Mesendoderm (in vitro differentiated cells): Measurements from ENCODE around the gene SAMD11.

Experiments
- DNase-seq: peaks from one replicate; pipeline ENCODE4 v3.0.0; 2013
- H2AK5ac ChIP-seq: 2 replicates; pipeline ENCODE4 v1.6.1; 2013; ENCODE audit warnings: low read length, inconsistent platforms
- H2BK120ac ChIP-seq: 2 replicates; pipeline ENCODE4 v1.6.1; 2013; ENCODE audit warnings: low read depth, mild to moderate bottlenecking, low read length, moderate library complexity, mixed read lengths
- H2BK15ac ChIP-seq: replicated peaks from 2 replicates; pipeline ENCODE4 v1.6.1; 2013; ENCODE audit warnings: low read depth, mild to moderate bottlenecking, moderate library complexity
- H2BK5ac ChIP-seq: 2 replicates; pipeline ENCODE4 v1.6.1; 2013; ENCODE audit warnings: low read length, inconsistent platforms
- H3K18ac ChIP-seq: 2 replicates; pipeline ENCODE4 v1.6.1; 2013; ENCODE audit warnings: mild to moderate bottlenecking, low read length, mixed read lengths
- H3K23ac ChIP-seq: one replicate; pipeline ENCODE4 v1.6.1; 2013; ENCODE audit warnings: low read length
- H3K27ac ChIP-seq: 2 replicates; pipeline ENCODE4 v1.5.1; 2013; ENCODE audit warnings: low read depth, mild to moderate bottlenecking, inconsistent platforms, low read length, moderate library complexity
- H3K27me3 ChIP-seq: 2 replicates; pipeline ENCODE4 v1.6.1; 2013; ENCODE audit warnings: low read length, control low read depth, mild to moderate bottlenecking, inconsistent platforms; ENCODE audit not compliant: insufficient read depth, poor library complexity
- H3K36me3 ChIP-seq: 2 replicates; pipeline ENCODE4 v1.6.1; 2013; ENCODE audit warnings: low read length, inconsistent platforms; ENCODE audit not compliant: control insufficient read depth, insufficient read depth
- H3K4ac ChIP-seq: one replicate; pipeline ENCODE4 v1.6.1; 2013; ENCODE audit warnings: low read depth, mild to moderate bottlenecking, low read length, moderate library complexity
- H3K4me1 ChIP-seq: 2 replicates; pipeline ENCODE4 v1.6.1; 2013; ENCODE audit warnings: low read depth, low read length, inconsistent platforms; ENCODE audit not compliant: control insufficient read depth
- H3K4me2 ChIP-seq: 2 replicates; pipeline ENCODE4 v1.6.1; 2013; ENCODE audit warnings: low read length
- H3K4me3 ChIP-seq: 2 replicates; pipeline ENCODE4 v1.5.1; 2013; ENCODE audit warnings: mild to moderate bottlenecking, low read length
- H3K56ac ChIP-seq: one replicate; pipeline ENCODE4 v1.6.1; 2013; ENCODE audit warnings: low read length
- H3K79me1 ChIP-seq: 2 replicates; pipeline ENCODE4 v1.6.1; 2013; ENCODE audit warnings: low read length, inconsistent platforms
- H3K79me2 ChIP-seq: 2 replicates; pipeline ENCODE4 v1.6.1; 2013; ENCODE audit warnings: mild to moderate bottlenecking, low read length; ENCODE audit not compliant: control insufficient read depth, insufficient read depth
- H3K9ac ChIP-seq: 2 replicates; pipeline ENCODE4 v1.6.1; 2013; ENCODE audit warnings: low read length, inconsistent platforms
- H4K5ac ChIP-seq: one replicate; pipeline ENCODE4 v1.6.1; 2013; ENCODE audit warnings: low read length
- H4K8ac ChIP-seq: one replicate; pipeline ENCODE4 v1.6.1; 2013; ENCODE audit warnings: low read depth, mild to moderate bottlenecking, control low read depth, low read length, moderate library complexity
- WGBS: extraction: QIAGEN DNeasy Blood & Tissue Kit; methylation state at CpG from one replicate; pipeline ENCODE4 v1.1.7; 2013; ENCODE audit warnings: low lambda C conversion rate, missing lambda C conversion rate; ENCODE audit not compliant: insufficient coverage; ENCODE audit errors: extremely low coverage; 5-methylcytosine and 5-hydroxymethylcytosine counted together

Gene SAMD11

GRCh38 chr1:927748-928147, 4.0 kb downstream of the SAMD11 start:
- no peak overlapping the region for H3K56ac ChIP-seq
- no peak overlapping the region for H3K18ac ChIP-seq
- WGBS: no CpG with 5 or more reads among the region's 10 CpGs
- H3K79me1 ChIP-seq: peaks cover 9% of the 10 kb centered on the region
- no peaks in the 10 kb centered on the region for H3K79me2 ChIP-seq
- peaks cover 2% of the 10 kb centered on the region for H3K36me3 ChIP-seq
- H3K4me1 ChIP-seq: peaks cover 9% of the 10 kb centered on the region
- no peak overlapping the region for H2BK15ac ChIP-seq
- no peak overlapping the region for H4K5ac ChIP-seq
- H3K4ac ChIP-seq: no peak overlapping the region
- H4K8ac ChIP-seq: no peak overlapping the region
- no peak for DNase-seq
- H3K27me3 ChIP-seq: peaks cover 7% of the 10 kb centered on the region
- no peak overlapping the region for H2BK5ac ChIP-seq
- H3K4me3 ChIP-seq: no peak overlapping the region
- H2BK120ac ChIP-seq: no peak overlapping the region
- no peak overlapping the region for H3K23ac ChIP-seq
- no peak overlapping the region for H3K9ac ChIP-seq
- no peak overlapping the region for H3K4me2 ChIP-seq
- H3K27ac ChIP-seq: no peak overlapping the region
- no peak overlapping the region for H2AK5ac ChIP-seq

- no peak overlapping the region for H4K5ac ChIP-seq
- H3K79me2 ChIP-seq: no peaks in the 10 kb centered on the region
- H3K79me1 ChIP-seq: peaks cover 6% of the 10 kb centered on the region
- no peak overlapping the region for H2BK15ac ChIP-seq
- peaks cover 2% of the 10 kb centered on the region for H3K36me3 ChIP-seq
- no peak overlapping the region for H4K8ac ChIP-seq
- no CpG with 5 or more reads among the region's 40 CpGs for WGBS
- H3K23ac ChIP-seq: no peak overlapping the region
- H3K18ac ChIP-seq: no peak overlapping the region
- H2AK5ac ChIP-seq: no peak overlapping the region
- no peak overlapping the region for H3K27ac ChIP-seq
- no peak overlapping the region for H3K4ac ChIP-seq
- no peak for DNase-seq
- H2BK5ac ChIP-seq: no peak overlapping the region
- H2BK120ac ChIP-seq: no peak overlapping the region
- H3K27me3 ChIP-seq: peaks cover 7% of the 10 kb centered on the region
- no peak overlapping the region for H3K56ac ChIP-seq
- H3K4me2 ChIP-seq: no peak overlapping the region
- peaks cover 5% of the 10 kb centered on the region for H3K4me1 ChIP-seq
- H3K4me3 ChIP-seq: no peak overlapping the region
- H3K9ac ChIP-seq: no peak overlapping the region
Measured at GRCh38 chr1:928825-929661, 5.3 kb downstream of the SAMD11 start.

GRCh38 chr1:929712-930632, 6.2 kb downstream of the SAMD11 start:
- Histone ChIP-seq H4K5ac (no peak overlapping the region), H3K79me2 (no peaks in the 10 kb centered on the region), H3K18ac (no peak overlapping the region), H2BK5ac (no peak overlapping the region), H3K36me3 (peaks cover 2% of the 10 kb centered on the region), H3K4ac (no peak overlapping the region), H2BK15ac (no peak overlapping the region), H3K56ac (no peak overlapping the region), H3K4me3 (no peak overlapping the region), H2BK120ac (no peak overlapping the region), H3K4me1 (peaks cover 7% of the 10 kb centered on the region), H3K79me1 (peaks cover 6% of the 10 kb centered on the region), H3K23ac (no peak overlapping the region), H3K4me2 (no peak overlapping the region), H3K9ac (no peak overlapping the region), H3K27ac (no peak overlapping the region), H2AK5ac (no peak overlapping the region), H3K27me3 (peaks cover 7% of the 10 kb centered on the region), H4K8ac (no peak overlapping the region)
- no peak for DNase-seq
- no CpG with 5 or more reads among the region's 40 CpGs for WGBS

- no peak overlapping the region for H4K8ac ChIP-seq
- no peak overlapping the region for H3K4me3 ChIP-seq
- H2BK120ac ChIP-seq: no peak overlapping the region
- no peak overlapping the region for H3K4ac ChIP-seq
- peak overlapping the region; percentile 15 for H3K23ac ChIP-seq
- no peak overlapping the region for H3K56ac ChIP-seq
- H3K27ac ChIP-seq: no peak overlapping the region
- no peak overlapping the region for H3K4me2 ChIP-seq
- peaks cover 6% of the 10 kb centered on the region for H3K27me3 ChIP-seq
- peaks cover 6% of the 10 kb centered on the region for H3K79me1 ChIP-seq
- H3K79me2 ChIP-seq: no peaks in the 10 kb centered on the region
- H3K4me1 ChIP-seq: peaks cover 13% of the 10 kb centered on the region
- no peak overlapping the region for H3K18ac ChIP-seq
- H2BK15ac ChIP-seq: no peak overlapping the region
- H3K9ac ChIP-seq: no peak overlapping the region
- H2BK5ac ChIP-seq: no peak overlapping the region
- H3K36me3 ChIP-seq: peaks cover 2% of the 10 kb centered on the region
- no peak overlapping the region for H2AK5ac ChIP-seq
- no peak for DNase-seq
- no CpG with 5 or more reads among the region's 18 CpGs for WGBS
- no peak overlapping the region for H4K5ac ChIP-seq
Measured at GRCh38 chr1:930633-931138, 7.0 kb downstream of the SAMD11 start.

- Histone ChIP-seq H2AK5ac (no peak overlapping the region), H3K36me3 (peaks cover 2% of the 10 kb centered on the region), H3K79me1 (peaks cover 2% of the 10 kb centered on the region), H3K4ac (no peak overlapping the region), H3K4me3 (no peak overlapping the region), H2BK15ac (no peak overlapping the region), H4K5ac (no peak overlapping the region), H3K18ac (no peak overlapping the region), H2BK5ac (peak overlapping the region; percentile 11), H3K23ac (no peak overlapping the region), H3K27ac (no peak overlapping the region), H3K56ac (peak overlapping the region; percentile 30), H3K27me3 (no peaks in the 10 kb centered on the region), H2BK120ac (no peak overlapping the region), H4K8ac (no peak overlapping the region), H3K4me1 (peaks cover 13% of the 10 kb centered on the region), H3K9ac (no peak overlapping the region), H3K4me2 (no peak overlapping the region), H3K79me2 (no peaks in the 10 kb centered on the region)
- no peak for DNase-seq
- WGBS: no CpG with 5 or more reads among the region's 15 CpGs
Measured at GRCh38 chr1:931380-932172, 7.9 kb downstream of the SAMD11 start.
